ENCODE data around the gene FHOD3.
A peak's percentile ranks its signal among the peaks of the same experiment; 100 is the strongest.

The FHOD3 gene

GRCh38 chr18:36333414-36333813 lies 35.9 kb downstream of the FHOD3 start:
- DNase-seq (ENCODE audit: insufficient read length, low spot score) = no peak
- no peak for FAIRE-seq
- TF ChIP-seq CTCF (IDR thresholded peaks at IDR 0.05; ENCODE audit: insufficient read depth, missing control alignments) = no peak

GRCh38 chr18:36334798-36335197 lies 37.3 kb downstream of the FHOD3 start:
- TF ChIP-seq CTCF (IDR thresholded peaks at IDR 0.05; ENCODE audit: insufficient read depth, missing control alignments) = no peak
- DNase-seq (ENCODE audit: insufficient read length, low spot score) (no peak), FAIRE-seq (no peak)

GRCh38 chr18:36335476-36336279 lies 38.2 kb downstream of the FHOD3 start:
- no peak for TF ChIP-seq CTCF (IDR thresholded peaks at IDR 0.05; ENCODE audit: insufficient read depth, missing control alignments)
- DNase-seq (ENCODE audit: insufficient read length, low spot score) (no peak), FAIRE-seq (no peak)

GRCh38 chr18:36337679-36338402 lies 40.3 kb downstream of the FHOD3 start:
- no peak for TF ChIP-seq CTCF (IDR thresholded peaks at IDR 0.05; ENCODE audit: insufficient read depth, missing control alignments)
- FAIRE-seq = peak; percentile 25

GRCh38 chr18:36338403-36338933 lies 41.0 kb downstream of the FHOD3 start:
- FAIRE-seq (no peak), DNase-seq (ENCODE audit: insufficient read length, low spot score) (no peak)
- no peak for TF ChIP-seq CTCF (IDR thresholded peaks at IDR 0.05; ENCODE audit: insufficient read depth, missing control alignments)

More at GRCh38 chr18:36337679-36338402, 40.3 kb downstream of the FHOD3 start:
- DNase-seq (ENCODE audit: insufficient read length, low spot score) = no peak

- peak; percentile 38 for FAIRE-seq
- no peak for DNase-seq (ENCODE audit: insufficient read length, low spot score)
- no peak for TF ChIP-seq CTCF (IDR thresholded peaks at IDR 0.05; ENCODE audit: insufficient read depth, missing control alignments)
These were observed 42.7 kb downstream of the FHOD3 start for GRCh38 chr18:36340246-36340645.
